ENCODE measurements around the gene GRAMD2A.

Gene GRAMD2A

DNA sequence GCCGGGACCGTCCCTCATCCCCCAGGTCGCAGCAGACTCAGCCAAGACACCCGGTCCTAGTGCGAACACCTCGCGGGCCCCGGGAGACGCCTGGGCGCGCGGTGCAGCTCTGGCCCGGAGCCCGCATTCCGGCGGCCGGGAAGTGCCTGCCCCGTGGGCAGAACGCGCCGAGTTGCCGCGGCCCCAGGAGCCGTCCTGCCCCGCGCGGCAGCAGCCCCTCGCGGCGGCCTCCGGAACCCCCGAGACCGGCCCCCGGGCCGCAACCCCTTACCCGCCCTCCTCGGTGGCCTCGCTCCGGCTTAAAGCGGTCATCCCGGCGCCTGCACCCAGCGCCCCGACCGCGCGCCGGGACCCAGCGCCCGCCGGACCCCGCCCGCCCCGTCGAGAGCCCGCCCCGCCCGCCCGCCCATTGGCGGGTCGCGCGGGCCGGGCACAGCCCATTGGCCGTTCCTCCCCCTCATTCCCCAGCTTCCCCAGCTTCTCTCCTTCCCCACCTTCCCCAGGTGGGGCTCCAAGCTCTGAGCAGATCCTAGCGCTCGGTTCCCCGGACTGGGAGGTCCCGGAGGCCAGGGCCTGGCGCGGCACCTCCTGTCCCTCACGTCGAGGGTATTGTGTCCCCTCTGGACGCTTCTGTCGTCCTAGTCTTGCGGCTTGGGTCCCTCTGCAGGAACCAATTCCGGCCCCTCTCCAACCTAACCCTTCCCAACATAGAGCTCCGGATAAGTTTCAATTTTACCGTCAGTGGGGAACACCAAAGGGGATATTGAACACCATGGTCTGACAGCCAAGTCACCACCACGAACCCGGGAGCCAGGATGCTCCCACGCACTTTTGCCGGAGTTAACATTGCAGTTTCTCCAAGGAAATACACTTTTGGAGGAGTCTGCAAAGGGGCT, at the start of gene GRAMD2A:
GRAMD2A (minus strand) TSS at position 328 of the 896 bp plus-strand sequence.
- no peak for DNase-seq (ENCODE audit: low spot score)

DNA sequence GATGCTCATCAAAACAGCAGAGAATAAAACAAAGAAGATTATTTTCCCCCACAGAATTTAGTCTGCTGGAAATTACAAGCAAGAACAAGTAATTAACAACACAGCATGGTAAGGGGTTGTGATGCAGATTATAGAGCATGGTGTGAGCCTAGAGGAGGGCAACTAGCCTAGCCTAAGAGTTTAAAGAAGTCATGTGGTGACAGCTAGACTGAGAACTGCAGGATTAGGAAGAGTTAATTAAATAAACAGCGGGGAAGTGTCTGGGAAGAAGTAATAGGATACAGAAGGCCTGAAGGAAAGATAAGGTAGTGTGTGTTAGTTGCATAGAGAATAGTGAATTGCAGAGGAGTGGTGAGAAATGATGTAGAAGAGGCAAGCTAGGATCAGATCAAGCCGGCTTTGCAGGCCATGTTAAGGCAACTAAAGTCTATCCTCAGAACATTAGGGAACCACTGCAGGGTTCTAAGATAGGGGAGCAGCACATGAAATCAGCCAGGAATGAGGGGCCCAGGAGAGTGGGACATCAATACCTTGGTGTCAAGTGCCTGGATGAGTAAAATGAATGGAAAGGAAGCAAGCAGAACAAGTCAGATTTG, 45.3 kb upstream of the GRAMD2A start:
- DNase-seq (ENCODE audit: low spot score) = no peak

DNA sequence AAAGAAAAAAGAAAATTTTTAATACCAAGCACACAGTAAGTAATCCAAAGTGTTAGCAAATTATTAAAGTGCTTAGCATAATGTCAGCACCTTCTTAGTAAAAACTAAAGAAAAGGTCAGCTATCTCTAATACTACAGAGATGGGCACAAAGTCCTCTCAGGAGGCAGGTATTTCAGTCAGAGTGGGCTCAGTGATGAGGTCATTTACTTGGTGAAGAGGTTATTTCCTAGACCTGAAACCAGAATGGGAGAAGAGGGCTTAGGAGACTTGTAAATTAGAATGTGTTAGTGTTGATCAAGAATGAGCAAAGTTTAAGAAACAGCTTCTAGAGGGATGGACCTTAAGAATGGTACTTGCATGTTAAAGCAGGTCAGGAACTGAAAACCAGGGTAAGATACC, 42.1 kb upstream of the GRAMD2A start:
- no peak for DNase-seq (ENCODE audit: low spot score)

DNA sequence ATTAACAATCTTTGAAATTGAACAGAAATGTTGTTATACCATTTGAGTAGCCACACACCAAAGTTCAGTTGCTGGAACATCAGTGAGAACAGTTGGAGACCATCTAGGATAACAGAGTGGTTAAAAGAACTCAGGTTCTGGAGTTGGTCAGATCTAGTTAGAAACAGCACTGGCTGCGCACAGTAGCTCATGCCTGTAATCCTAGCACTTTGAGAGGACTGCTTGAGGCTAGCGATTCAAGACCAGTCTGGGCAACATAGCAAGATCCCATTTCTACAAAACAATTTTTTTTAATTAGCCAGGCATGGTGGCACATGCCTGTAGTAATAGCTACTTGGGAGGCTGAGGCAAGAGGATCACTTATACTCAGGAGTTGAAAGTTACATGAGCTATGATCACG, 41.0 kb upstream of the GRAMD2A start:
- no peak for DNase-seq (ENCODE audit: low spot score)

DNA sequence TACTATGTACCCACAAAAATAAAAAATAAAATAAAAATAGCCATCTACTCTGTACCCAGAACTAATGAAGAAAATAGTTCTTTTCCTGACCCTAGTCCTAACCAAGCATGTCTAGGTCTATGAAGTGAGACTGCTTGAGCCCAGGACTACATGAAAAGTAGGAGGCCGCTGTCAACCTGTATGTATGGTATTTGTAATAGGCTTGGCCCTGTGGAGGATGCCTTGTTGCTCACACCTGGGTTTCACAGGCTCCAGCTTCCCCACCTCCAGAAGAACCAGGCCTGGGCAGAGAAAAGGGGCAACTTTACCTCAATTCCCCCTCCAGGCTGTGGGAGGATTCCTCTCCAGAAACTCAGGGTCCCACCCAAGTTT, 40.3 kb upstream of the GRAMD2A start:
- DNase-seq (ENCODE audit: low spot score) = no peak

DNA sequence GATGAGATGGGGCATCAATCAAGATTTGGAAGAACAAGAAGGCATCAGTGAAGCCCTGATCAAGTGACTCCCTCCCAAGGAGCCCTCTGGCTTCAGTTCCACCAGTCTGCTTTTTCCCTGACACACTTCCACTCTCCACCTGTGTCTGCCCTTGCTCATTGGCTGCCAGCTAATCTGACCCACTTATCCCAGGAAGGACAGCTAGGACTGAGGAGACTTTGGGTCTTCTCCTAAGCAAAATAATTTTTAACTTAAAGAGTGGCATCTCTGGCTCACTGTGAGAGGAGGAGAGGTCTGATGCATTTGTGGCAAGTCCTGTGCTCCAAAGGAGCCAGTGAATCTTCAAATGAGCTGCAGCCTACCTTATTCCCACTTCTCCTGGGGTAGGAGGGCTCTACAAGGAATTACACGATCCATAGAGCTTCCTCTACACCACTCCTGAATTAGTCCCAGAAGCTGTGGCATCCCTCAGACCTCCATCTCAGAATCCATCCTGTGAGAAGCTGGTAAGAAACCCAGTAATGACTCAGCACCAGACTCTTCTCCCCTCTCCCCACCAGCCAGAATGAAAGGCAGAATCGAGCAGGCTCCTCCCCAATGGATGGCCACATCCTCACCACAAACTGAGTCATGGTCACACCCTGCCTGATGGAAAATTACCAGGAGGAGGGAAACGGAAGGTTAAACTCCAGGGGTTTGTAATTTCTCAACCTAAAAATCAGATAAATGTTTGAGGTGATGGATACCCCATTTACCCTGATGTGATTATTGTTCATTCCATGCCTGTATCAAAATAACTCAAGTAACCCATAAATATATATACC, 39.7 kb upstream of the GRAMD2A start:
- peak; percentile 98 for DNase-seq (ENCODE audit: low spot score)

DNA sequence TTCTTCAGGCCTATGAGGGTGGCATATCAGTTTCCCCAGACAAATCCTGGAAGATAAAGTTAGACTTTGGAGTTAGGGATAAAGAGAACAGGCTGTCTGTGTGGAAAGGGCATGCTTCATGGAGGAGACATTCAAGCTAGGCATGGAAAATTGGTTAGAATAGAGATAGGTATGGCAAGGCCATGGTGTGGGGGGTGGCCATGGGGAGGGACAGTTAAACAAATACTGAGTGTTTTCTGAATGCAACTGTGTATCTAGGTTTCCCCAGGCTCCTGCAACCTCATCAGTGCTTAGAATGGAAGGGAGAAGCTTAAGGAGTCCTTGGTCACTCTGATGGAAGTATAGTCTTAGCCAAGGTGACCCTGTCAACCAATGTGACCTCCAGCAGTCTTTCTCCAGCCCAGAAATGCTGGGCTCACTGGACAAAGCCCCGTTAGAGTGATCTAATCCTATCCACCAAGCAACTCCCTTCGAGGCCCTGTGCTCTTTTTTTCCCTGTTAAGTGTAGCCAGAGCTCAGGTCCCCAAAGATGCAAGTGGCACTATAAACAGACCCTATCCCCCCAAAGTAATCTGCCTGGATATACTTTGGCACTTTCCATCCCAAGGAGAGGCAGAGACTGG, 38.9 kb upstream of the GRAMD2A start:
- DNase-seq (ENCODE audit: low spot score) = no peak

DNA sequence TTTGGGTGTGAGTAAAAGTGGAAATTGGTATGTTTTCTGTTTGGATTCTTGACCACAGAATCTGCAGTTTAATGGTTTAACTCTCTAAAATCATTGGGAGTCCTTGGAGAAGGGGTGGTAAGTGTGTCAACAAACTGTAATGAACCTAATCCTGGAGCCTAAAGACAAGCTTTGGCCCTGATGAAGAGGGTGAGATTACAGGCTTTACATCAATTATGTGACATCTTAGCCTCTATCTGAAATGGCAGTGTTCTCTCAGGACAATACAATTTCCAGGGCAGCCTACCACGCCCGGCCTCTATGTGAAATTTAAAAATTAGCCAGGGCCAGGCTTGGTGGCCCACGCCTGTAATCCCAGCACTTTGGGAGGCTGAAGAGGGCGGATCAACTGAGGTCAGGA, 37.7 kb upstream of the GRAMD2A start:
- DNase-seq (ENCODE audit: low spot score) = no peak

DNA sequence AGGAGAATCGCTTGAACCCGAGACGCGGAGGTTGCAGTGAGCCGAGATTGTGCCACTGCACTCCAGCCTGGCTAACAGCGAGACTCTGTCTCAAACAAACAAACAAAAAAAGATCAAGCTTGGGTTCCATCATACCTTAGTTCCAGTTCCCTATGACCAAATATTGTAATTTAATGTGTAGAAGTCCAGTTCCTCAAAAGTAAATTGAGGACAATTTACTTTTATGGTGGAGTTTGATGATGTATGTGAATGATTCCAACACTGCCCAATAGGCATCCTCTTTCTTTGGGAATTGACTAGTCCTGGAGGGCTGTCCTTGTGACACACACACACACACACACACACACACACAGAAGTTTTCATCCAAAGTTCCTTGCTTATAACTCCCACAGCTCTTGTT, 36.2 kb upstream of the GRAMD2A start:
- DNase-seq (ENCODE audit: low spot score) = peak; percentile 32

DNA sequence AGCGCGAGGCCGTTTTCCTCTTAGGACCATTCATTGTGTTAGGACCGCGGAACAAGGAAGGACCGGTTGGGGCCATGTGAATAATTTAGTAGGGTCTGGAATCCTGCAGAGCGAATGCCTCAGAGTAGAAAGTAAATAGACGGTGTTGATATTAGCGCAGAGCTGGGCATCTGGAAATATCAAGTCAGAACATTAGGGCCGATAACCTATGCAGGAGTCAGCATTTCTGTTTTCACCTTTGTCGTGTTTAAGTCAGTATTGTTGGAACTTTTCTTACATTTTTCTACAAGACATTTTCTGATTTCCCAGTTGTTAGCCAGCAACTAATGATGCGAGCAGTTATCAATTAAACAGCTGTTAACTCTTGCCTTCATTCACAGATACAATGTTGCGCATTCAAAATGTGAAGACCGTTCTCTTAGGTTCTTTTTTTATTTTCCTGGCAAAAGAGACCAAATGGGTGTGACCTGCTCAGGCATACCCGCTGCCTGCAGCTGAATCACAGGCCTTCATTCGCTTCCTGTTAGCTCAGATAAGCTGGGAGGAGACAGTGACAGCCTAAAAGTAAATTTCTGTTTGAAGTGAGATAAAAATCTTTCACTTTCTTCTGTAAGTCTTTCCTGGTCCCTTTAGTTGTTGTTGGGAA, 34.4 kb upstream of the GRAMD2A start:
- DNase-seq (ENCODE audit: low spot score) = peak; percentile 92

DNA sequence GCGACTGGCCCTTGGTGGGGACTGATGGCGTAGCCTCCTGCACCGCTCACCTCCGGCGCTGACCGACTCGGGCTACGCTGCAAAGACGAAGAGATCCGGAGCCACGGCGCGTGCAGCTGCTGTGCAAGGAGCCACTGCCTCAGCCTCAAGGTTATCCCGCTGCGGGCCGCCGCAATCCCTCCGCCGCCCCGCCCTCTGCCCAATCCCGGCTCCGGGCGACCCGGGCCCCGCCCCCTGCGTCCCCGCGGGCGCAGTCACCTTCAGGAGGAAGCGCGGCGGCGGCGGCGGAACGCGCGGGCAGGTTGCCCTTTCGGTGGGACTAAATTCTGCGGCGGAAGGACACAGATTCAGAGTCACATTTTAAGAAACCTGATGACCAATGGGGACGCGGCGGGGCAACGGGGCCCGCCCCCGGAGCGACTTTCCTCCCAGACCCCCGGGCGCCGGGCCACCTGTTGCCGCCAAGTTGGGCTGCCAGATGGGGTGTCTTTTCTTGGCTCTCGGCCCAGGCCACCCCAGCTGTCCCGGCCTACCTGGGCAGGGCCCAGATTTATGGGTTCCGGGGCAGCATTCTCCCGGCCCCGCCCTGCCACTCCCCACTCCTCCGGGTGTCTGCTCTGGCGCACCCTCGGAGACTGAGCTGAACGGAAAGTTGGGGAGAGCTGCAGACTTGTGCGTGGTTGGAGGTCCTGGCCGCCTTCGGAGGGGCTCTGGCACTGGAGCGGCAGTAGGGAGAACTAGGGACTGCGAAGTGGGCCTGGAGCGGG, 33.7 kb upstream of the GRAMD2A start, which contains the start of gene PKM:
PKM (minus strand) TSS at position 125 of the 767 bp plus-strand sequence. CDS start 12,093 bp downstream, outside the sequence.
- DNase-seq (ENCODE audit: low spot score) = peak; percentile 97

DNA sequence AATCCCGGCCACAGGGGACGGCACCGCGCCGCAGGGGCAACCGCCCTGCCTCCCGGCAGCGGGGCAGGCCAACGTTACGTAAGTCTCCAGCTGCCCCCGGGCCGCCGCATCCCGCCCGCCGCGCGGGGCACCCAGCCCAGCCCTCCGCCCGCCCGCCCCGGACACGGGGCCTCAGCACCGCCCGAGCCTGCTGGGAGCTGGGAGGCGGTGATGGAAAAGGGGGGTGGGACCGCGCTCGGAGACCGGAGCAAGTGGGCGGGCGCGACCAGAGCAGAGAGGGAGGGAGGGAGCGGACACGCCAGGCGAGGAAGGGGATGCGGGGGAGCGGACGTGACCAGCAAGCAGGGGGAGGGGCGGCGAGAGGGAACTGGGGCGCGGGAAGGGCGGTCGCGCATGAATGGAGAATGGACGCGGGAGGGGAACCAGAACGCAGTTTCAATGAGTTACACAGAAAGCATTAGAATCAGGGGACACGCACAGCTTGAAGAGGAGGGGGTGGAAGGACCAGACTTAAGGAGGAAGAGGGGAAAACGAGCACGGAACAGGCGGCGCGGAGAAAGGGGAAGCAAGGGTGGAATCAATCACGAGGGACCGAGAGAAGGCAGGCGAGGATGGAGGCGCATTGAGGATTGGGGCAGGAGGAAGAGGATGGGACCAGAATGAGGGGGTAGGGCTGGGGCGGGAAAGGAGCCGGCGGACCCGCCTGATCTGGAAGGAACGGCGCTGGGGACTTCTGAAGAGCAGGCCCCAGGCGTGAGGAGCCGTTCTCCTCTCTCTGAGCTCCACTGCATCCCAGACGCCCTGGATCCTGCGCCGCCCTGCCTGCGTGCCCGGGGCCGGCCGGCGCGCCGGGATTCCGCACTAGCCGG, 32.8 kb upstream of the GRAMD2A start:
- peak; percentile 86 for DNase-seq (ENCODE audit: low spot score)

DNA sequence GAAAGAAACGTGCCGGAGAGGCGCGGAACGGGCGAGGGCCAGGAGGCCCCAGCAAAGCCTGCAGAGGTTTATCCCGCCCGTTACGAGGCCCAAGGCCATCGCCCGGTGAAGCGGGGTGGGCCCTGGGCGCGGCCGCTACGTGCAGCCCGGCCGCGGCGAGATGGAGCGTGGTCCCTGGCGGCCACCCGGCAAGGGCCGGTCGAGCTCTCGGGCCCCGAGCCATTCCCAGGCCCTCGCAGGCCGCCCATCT, 32.3 kb upstream of the GRAMD2A start:
- DNase-seq (ENCODE audit: low spot score) = no peak

DNA sequence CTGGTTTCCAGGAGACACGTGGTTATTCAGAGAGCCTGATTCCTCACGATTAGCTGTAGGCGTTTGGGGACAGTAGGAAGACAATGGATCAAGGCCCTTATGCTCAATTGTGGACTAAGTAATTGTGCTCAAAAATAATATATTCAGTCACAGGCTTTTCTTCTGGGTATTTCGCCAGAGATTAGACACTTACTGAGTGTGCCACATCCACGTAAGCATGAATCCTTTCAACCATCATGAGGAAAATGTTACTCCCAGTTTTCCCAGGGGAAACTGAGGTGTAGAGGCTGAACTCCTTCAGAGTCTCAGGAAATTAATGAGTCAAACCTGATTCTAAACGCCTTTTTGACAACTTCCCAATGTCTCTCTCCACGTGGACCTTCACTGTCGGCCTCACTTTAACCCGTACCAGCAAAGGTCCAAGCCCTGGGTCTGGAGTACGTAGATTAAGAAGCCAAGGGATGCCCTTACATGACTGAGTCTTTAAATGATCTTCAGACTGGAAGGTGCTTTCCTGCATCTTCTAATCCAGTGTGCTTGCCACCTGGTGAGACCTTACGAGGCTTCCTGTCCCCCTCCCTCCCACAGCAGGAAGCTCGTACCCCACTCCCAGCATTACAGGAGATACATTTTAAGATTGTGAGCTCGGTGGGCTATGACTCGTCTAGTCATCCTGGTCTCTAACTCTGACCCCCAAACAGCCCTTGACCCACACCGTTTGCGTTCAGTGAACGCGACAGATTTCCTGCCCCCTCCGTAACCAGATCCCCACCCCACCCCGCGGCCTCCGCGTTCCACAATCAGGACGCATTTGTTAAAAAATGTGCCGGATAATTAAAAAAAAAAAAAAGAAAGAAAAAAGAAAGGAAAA, 31.7 kb upstream of the GRAMD2A start:
- DNase-seq (ENCODE audit: low spot score) = no peak

DNA sequence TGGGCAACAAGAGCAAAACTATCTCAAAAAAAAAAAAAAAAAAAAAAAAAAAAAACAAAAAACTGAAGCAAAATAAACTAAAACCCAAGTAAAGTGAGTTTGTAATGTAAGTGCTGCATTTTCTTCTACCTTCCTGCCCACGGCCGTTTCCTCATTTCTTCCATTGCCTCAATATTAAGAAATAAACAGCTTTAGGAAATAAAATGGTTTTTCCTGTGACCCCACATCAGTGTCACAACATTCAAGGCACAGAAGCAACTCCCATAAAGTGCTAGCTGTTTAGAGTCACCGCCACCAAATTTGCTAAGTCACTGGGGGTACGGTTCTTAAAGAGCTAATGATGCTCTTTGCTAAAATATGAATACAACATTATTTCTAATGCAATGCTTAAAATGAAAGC, 30.1 kb upstream of the GRAMD2A start:
- peak; percentile 50 for DNase-seq (ENCODE audit: low spot score)

DNA sequence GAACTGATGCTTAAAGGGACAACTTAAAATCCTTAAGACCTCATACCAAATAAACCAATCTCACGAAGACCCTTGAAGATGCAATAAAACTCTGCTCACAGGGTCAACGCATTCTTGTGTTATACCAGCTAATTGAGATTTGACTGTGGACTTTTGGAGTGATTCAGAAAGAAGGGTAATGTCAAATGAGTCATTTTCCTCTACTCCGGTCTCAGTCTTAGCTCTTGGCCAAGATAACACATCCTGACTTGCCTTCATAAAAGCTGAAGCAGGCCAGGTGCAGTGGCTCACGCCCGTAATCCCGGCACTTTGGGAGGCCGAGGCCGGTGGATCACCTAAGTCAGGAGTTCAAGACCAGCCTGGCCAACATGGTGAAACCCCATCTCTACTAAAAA, 29.6 kb upstream of the GRAMD2A start:
- peak; percentile 97 for DNase-seq (ENCODE audit: low spot score)

DNA sequence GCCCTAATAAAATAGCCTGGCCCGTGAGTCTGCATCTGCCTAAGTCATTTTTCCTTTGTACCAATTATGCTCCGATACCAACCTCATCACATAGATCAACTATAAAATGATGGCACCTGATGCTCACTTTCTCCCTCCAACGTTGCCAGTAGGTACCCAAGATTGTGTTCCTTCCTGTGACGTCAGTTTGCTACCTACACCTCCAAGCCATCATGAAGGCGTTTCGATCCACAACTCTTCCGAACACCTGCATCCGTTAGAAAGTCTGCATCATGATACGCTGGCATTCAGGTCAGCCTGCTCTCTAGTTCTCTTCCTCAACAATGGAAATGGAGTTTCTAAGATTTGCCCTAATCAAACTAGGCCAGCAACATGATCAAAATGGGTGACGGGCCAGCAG, 25.7 kb upstream of the GRAMD2A start:
- no peak for DNase-seq (ENCODE audit: low spot score)

DNA sequence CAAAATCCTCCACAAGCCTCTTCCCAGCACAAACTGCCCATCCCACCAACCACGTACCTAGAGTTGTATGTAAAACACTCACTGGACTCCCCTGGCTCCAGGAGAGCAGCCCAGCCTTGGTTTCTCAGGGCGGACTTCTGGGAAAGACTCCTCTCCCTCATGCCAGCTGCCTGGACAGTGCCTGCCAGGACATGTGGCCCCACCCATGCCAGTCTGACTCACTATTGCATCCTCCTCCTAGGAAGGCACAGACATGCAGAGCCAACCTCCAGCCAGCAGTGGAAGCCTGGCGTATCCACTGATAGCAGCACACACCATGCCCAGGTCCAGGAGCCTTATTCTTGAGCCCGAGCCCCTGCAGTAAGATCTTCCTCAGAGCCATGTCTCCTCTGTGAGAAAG, 24.8 kb upstream of the GRAMD2A start:
- DNase-seq (ENCODE audit: low spot score) = peak; percentile 60

DNA sequence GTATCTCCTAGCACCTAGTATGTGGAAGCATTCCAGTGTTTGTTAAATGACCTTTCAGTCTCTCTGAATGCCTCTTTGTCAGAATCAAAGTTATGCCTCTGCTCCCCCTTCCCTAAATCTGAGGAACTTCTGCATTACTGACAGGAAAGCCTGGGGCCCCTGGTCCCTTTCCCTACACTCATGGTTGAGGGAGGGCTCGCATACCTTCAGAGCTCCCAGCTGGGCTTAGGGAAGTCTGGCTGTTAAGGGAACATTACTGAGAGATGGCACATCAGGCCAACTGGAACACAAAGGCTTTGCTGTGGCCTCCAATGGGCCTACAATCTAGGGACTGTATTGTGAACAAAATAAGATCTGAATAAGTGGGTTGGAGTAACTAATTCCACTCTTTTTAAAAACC, 23.1 kb upstream of the GRAMD2A start:
- no peak for DNase-seq (ENCODE audit: low spot score)
